MG63 (cell line): ENCODE measurements around the gene RPUSD1. TPM values are rescaled to one million over a fixed set of nuclear protein-coding genes. Genes with fewer than 3 reads are reported as not detected.
"Not testable (repeated sequence)": the region's sequence is repeated elsewhere in the genome, so short reads cannot be mapped to it uniquely, and the experiment has no call there.

Experiments used
- DNase-seq: peaks from one replicate; pipeline ENCODE4 v3.0.0-alpha.2; 2020
- H3K27me3 ChIP-seq: fragments of 250-450 bp; sonication (Bioruptor Pico); 2 replicates; pipeline ENCODE4 v1.5.1; 2020; ENCODE audit warnings: mild to moderate bottlenecking, moderate library complexity
- H3K36me3 ChIP-seq: fragments of 250-450 bp; sonication (Bioruptor Pico); 2 replicates; pipeline ENCODE4 v1.5.1; 2020; ENCODE audit warnings: mild to moderate bottlenecking, moderate library complexity
- H3K4me3 ChIP-seq: fragments of 250-450 bp; sonication (Bioruptor Pico); 2 replicates; pipeline ENCODE4 v1.5.1; 2020; ENCODE audit warnings: mild to moderate bottlenecking, moderate library complexity
- H3K9me3 ChIP-seq: fragments of 250-450 bp; sonication (Bioruptor Pico); 2 replicates; pipeline ENCODE4 v1.5.1; 2020; ENCODE audit warnings: mild to moderate bottlenecking, moderate library complexity
- total RNA-seq: library from RNA; depleted of rRNA; stranded (reverse); fragments of >200 nt; shearing (Covaris generic); gene quantifications from 2 replicates; pipeline ENCODE4 v1.2.3, GENCODE V29; 2014; ENCODE audit warnings: low replicate concordance; rRNA removed

The RPUSD1 gene
- 60.9 and 77.3 TPM in 2 replicates for total RNA-seq

- H3K27me3 ChIP-seq = no peaks in the 10 kb centered on the region
- peak within 1 kb of the TSS; percentile 98 for H3K4me3 ChIP-seq
- no peak for DNase-seq
- H3K36me3 ChIP-seq = peaks cover 55% of the 10 kb centered on the region
- no peaks in the 10 kb centered on the region for H3K9me3 ChIP-seq
Measured at GRCh38 chr16:787978-788398, at the start of gene RPUSD1. TSS of gene RPUSD1 (minus strand) at chr16:788381. CDS start at chr16:787737, 644 bp downstream.

- not testable (repeated sequence) for H3K4me3 ChIP-seq, DNase-seq, H3K36me3 ChIP-seq
- peaks cover 22% of the 10 kb centered on the region for H3K9me3 ChIP-seq
- H3K27me3 ChIP-seq = peaks cover 14% of the 10 kb centered on the region
Measured at GRCh38 chr16:836822-837221, 48.6 kb upstream of the RPUSD1 start.

- H3K27me3 ChIP-seq = peaks cover 14% of the 10 kb centered on the region
- DNase-seq = no peak
- peaks cover 22% of the 10 kb centered on the region for H3K9me3 ChIP-seq
- no peak overlapping the region for H3K4me3 ChIP-seq
- no peaks in the 10 kb centered on the region for H3K36me3 ChIP-seq
Measured at GRCh38 chr16:836221-836620, 48.0 kb upstream of the RPUSD1 start.

GRCh38 chr16:835373-835772 is 47.2 kb upstream of the RPUSD1 start:
- Histone ChIP-seq H3K4me3 (no peak overlapping the region), H3K36me3 (no peaks in the 10 kb centered on the region), H3K9me3 (peaks cover 22% of the 10 kb centered on the region), H3K27me3 (peaks cover 14% of the 10 kb centered on the region)
- DNase-seq = no peak

GRCh38 chr16:833411-833810 is 45.2 kb upstream of the RPUSD1 start:
- peaks cover 22% of the 10 kb centered on the region for H3K9me3 ChIP-seq
- H3K36me3 ChIP-seq = no peaks in the 10 kb centered on the region
- DNase-seq = no peak
- H3K27me3 ChIP-seq = peaks cover 14% of the 10 kb centered on the region
- no peak overlapping the region for H3K4me3 ChIP-seq

GRCh38 chr16:832652-833336 is 44.6 kb upstream of the RPUSD1 start:
- H3K4me3 ChIP-seq = no peak overlapping the region

GRCh38 chr16:831571-832413 is 43.6 kb upstream of the RPUSD1 start:
- peaks cover 14% of the 10 kb centered on the region for H3K27me3 ChIP-seq
- no peaks in the 10 kb centered on the region for H3K36me3 ChIP-seq
- DNase-seq = no peak
- H3K9me3 ChIP-seq = peaks cover 19% of the 10 kb centered on the region
- no peak overlapping the region for H3K4me3 ChIP-seq

More at GRCh38 chr16:832652-833336, 44.6 kb upstream of the RPUSD1 start:
- Histone ChIP-seq H3K36me3 (no peaks in the 10 kb centered on the region), H3K9me3 (peaks cover 22% of the 10 kb centered on the region), H3K27me3 (peaks cover 14% of the 10 kb centered on the region)
- no peak for DNase-seq

GRCh38 chr16:830871-831570 is 42.8 kb upstream of the RPUSD1 start:
- Histone ChIP-seq H3K27me3 (peaks cover 14% of the 10 kb centered on the region), H3K9me3 (peaks cover 11% of the 10 kb centered on the region), H3K36me3 (no peaks in the 10 kb centered on the region), H3K4me3 (no peak overlapping the region)
- DNase-seq = no peak

- Histone ChIP-seq H3K36me3 (no peaks in the 10 kb centered on the region), H3K9me3 (peaks cover 7% of the 10 kb centered on the region; the same call in 1 of the 2 replicates), H3K4me3 (no peak overlapping the region), H3K27me3 (peaks cover 20% of the 10 kb centered on the region)
- no peak for DNase-seq
Measured at GRCh38 chr16:830107-830870, 42.1 kb upstream of the RPUSD1 start.

- Histone ChIP-seq H3K9me3 (peaks cover 1% of the 10 kb centered on the region; the same call in 1 of the 2 replicates), H3K4me3 (no peak overlapping the region), H3K36me3 (no peaks in the 10 kb centered on the region), H3K27me3 (peaks cover 20% of the 10 kb centered on the region)
- no peak for DNase-seq
Measured at GRCh38 chr16:828891-829290, 40.7 kb upstream of the RPUSD1 start.

- Histone ChIP-seq H3K36me3 (no peaks in the 10 kb centered on the region), H3K27me3 (peaks cover 8% of the 10 kb centered on the region; the same call in 1 of the 2 replicates)
- no peak for DNase-seq
Measured at GRCh38 chr16:827513-827912, 39.3 kb upstream of the RPUSD1 start.

GRCh38 chr16:825341-826061 is 37.3 kb upstream of the RPUSD1 start:
- no peaks in the 10 kb centered on the region for H3K36me3 ChIP-seq
- peak; percentile 18 for DNase-seq
- H3K9me3 ChIP-seq = no peaks in the 10 kb centered on the region
- H3K4me3 ChIP-seq = no peak overlapping the region
- peaks cover 9% of the 10 kb centered on the region for H3K27me3 ChIP-seq

More at GRCh38 chr16:827513-827912, 39.3 kb upstream of the RPUSD1 start:
- no peaks in the 10 kb centered on the region for H3K9me3 ChIP-seq
- no peak overlapping the region for H3K4me3 ChIP-seq

GRCh38 chr16:824601-825000 is 36.4 kb upstream of the RPUSD1 start:
- H3K27me3 ChIP-seq = peaks cover 11% of the 10 kb centered on the region
- DNase-seq = no peak
- no peaks in the 10 kb centered on the region for H3K9me3 ChIP-seq
- H3K4me3 ChIP-seq = no peak overlapping the region
- no peaks in the 10 kb centered on the region for H3K36me3 ChIP-seq

GRCh38 chr16:824194-824593 is 36.0 kb upstream of the RPUSD1 start:
- Histone ChIP-seq H3K4me3 (no peak overlapping the region), H3K9me3 (no peaks in the 10 kb centered on the region), H3K27me3 (peaks cover 11% of the 10 kb centered on the region), H3K36me3 (no peaks in the 10 kb centered on the region)
- no peak for DNase-seq

- H3K4me3 ChIP-seq = no peak overlapping the region
- peaks cover 17% of the 10 kb centered on the region for H3K27me3 ChIP-seq
- no peaks in the 10 kb centered on the region for H3K9me3 ChIP-seq
- no peak for DNase-seq
- H3K36me3 ChIP-seq = no peaks in the 10 kb centered on the region
Measured at GRCh38 chr16:822909-823297, 34.7 kb upstream of the RPUSD1 start.
